Liver (tissue), 9 donors: ENCODE data around the gene WDR41. TPM values are rescaled to one million over a fixed set of nuclear protein-coding genes. Genes with fewer than 3 reads are reported as not detected.

Experiments used
- DNase-seq: peaks from one replicate; pipeline ENCODE4 v3.0.0-alpha.2; 2017; ENCODE audit warnings: low spot score
- H3K27ac ChIP-seq, 2 donors: one replicate each; pipeline ENCODE4 v1.7.0; 2013; ENCODE audit warnings: inconsistent platforms in 2 of 2, low read length in 2 of 2, control low read depth in 1 of 2, low read depth in 1 of 2, mild to moderate bottlenecking in 1 of 2
- H3K27me3 ChIP-seq, 4 donors: one replicate each; pipeline versions ENCODE4 v1.6.1 to v1.7.0; 2013; ENCODE audit warnings: low read length in 3 of 4, inconsistent platforms in 1 of 4, mild to moderate bottlenecking in 1 of 4, moderate library complexity in 1 of 4; ENCODE audit not compliant: control insufficient read depth in 4 of 4, insufficient read depth in 4 of 4
- H3K36me3 ChIP-seq, 4 donors: one replicate each; pipeline versions ENCODE4 v1.6.1 to v1.7.0; 2013; ENCODE audit warnings: low read length in 3 of 4, mild to moderate bottlenecking in 3 of 4, low read depth in 1 of 4, moderate library complexity in 1 of 4; ENCODE audit not compliant: control insufficient read depth in 4 of 4, insufficient read depth in 3 of 4
- H3K4me1 ChIP-seq, 4 donors: one replicate each; pipeline versions ENCODE4 v1.6.1 to v1.7.0; 2013; ENCODE audit warnings: low read length in 3 of 4, mild to moderate bottlenecking in 3 of 4, moderate library complexity in 1 of 4; ENCODE audit not compliant: control insufficient read depth in 4 of 4, insufficient read depth in 4 of 4
- H3K4me3 ChIP-seq, 3 donors: one replicate each; pipeline versions ENCODE4 v1.6.1 to v1.7.0; 2013; ENCODE audit warnings: low read length in 3 of 3, control low read depth in 1 of 3, low read depth in 1 of 3, mild to moderate bottlenecking in 1 of 3
- H3K9ac ChIP-seq, 2 donors: one replicate each; pipeline ENCODE4 v1.7.0; 2013; ENCODE audit warnings: low read length in 2 of 2, mild to moderate bottlenecking in 2 of 2, moderate library complexity in 2 of 2, control low read depth in 1 of 2, low read depth in 1 of 2
- H3K9me3 ChIP-seq, 4 donors: one replicate each; pipeline versions ENCODE4 v1.6.1 to v1.7.0; 2013; ENCODE audit warnings: low read length in 3 of 4; ENCODE audit not compliant: control insufficient read depth in 4 of 4
- CTCF ChIP-seq: fragments of 150-350 bp; IDR thresholded peaks from 2 replicates; pipeline ENCODE4 v1.5.1; 2017; ENCODE audit warnings: improper control_type of control experiment, low read depth, low read length; ENCODE audit not compliant: missing input control
- EGR1 ChIP-seq, 2 donors: IDR thresholded peaks; 2 replicates each; pipeline ENCODE4 v1.6.1; 2016 to 2018; ENCODE audit warnings: antibody characterized with exemption in 2 of 2, low read depth in 2 of 2
- FOXA1 ChIP-seq: IDR thresholded peaks from 2 replicates; pipeline ENCODE4 v1.6.1; 2016; ENCODE audit warnings: antibody characterized with exemption
- FOXA2 ChIP-seq: IDR thresholded peaks from 2 replicates; pipeline ENCODE4 v1.6.1; 2016; ENCODE audit warnings: antibody characterized with exemption
- GABPA ChIP-seq, 2 donors: IDR thresholded peaks in 1 of 2; conservative IDR thresholded peaks in 1 of 2; 2 replicates each; pipeline ENCODE4 v1.6.1; 2016; ENCODE audit warnings: antibody characterized with exemption in 2 of 2, mild to moderate bottlenecking in 1 of 2, moderate library complexity in 1 of 2
- HNF4A ChIP-seq, 2 donors: conservative IDR thresholded peaks; 2 replicates each; pipeline ENCODE4 v1.6.1; 2016; ENCODE audit warnings: antibody characterized with exemption in 2 of 2, mild to moderate bottlenecking in 2 of 2
- HNF4G ChIP-seq: IDR thresholded peaks from 2 replicates; pipeline ENCODE4 v1.6.1; 2016; ENCODE audit warnings: antibody characterized with exemption
- JUND ChIP-seq, 2 donors: IDR thresholded peaks; 2 replicates each; pipeline ENCODE4 v1.6.1; 2016; ENCODE audit warnings: antibody characterized with exemption in 2 of 2
- MAX ChIP-seq: IDR thresholded peaks from 2 replicates; pipeline ENCODE4 v1.6.1; 2016; ENCODE audit warnings: antibody characterized with exemption
- NR2F2 ChIP-seq: IDR thresholded peaks from 2 replicates; pipeline ENCODE4 v1.6.1; 2016; ENCODE audit warnings: antibody characterized with exemption
- RAD21 ChIP-seq, 2 donors: IDR thresholded peaks; 2 replicates each; pipeline ENCODE4 v1.6.1; 2016; ENCODE audit warnings: antibody characterized with exemption in 2 of 2, mild to moderate bottlenecking in 2 of 2
- REST ChIP-seq: IDR thresholded peaks from 2 replicates; pipeline ENCODE4 v1.6.1; 2016; ENCODE audit warnings: antibody characterized with exemption, mild to moderate bottlenecking
- RXRA ChIP-seq, 2 donors: IDR thresholded peaks; 2 replicates each; pipeline ENCODE4 v1.6.1; 2017 to 2018; ENCODE audit warnings: antibody characterized with exemption in 2 of 2, mild to moderate bottlenecking in 1 of 2
- SP1 ChIP-seq: IDR thresholded peaks from 2 replicates; pipeline ENCODE4 v1.6.1; 2018; ENCODE audit warnings: antibody characterized with exemption, mild to moderate bottlenecking
- TAF1 ChIP-seq: conservative IDR thresholded peaks from 2 replicates; pipeline ENCODE4 v1.6.1; 2016; ENCODE audit warnings: antibody characterized with exemption, mild to moderate bottlenecking
- YY1 ChIP-seq: IDR thresholded peaks from 2 replicates; pipeline ENCODE4 v1.6.1; 2016; ENCODE audit warnings: antibody characterized with exemption, mild to moderate bottlenecking
- ZBTB33 ChIP-seq: IDR thresholded peaks from 2 replicates; pipeline ENCODE4 v1.6.1; 2016; ENCODE audit warnings: antibody characterized with exemption
- WGBS: extraction: QIAGEN DNeasy Blood & Tissue Kit; methylation state at CpG from one replicate; pipeline ENCODE4 v1.1.7; 2013; 5-methylcytosine and 5-hydroxymethylcytosine counted together
- polyA plus RNA-seq, 2 donors: library from polyadenylated mRNA; stranded (reverse) in 1 of 2; unstranded in 1 of 2; fragments of 200-250 nt in 1 of 2; fragments of >200 nt in 1 of 2; fragmentation: Nextera tagmentation in 1 of 2; extraction: Ambion mirVana in 1 of 2; gene quantifications; one replicate each; pipeline versions ENCODE4 v1.2.1 to v1.2.3, GENCODE V29; 2013 to 2015
- total RNA-seq, 2 donors: library from RNA; depleted of rRNA; stranded (reverse); fragments of >200 nt; gene quantifications; one replicate each; pipeline ENCODE4 v1.2.3, GENCODE V29; 2014
- TF ChIP-seq, protein P1 (sequence below): IDR thresholded peaks from 2 replicates; pipeline ENCODE4 v1.6.1; 2016; ENCODE audit warnings: antibody characterized with exemption
- donor health status: healthy.
- donor health status: healthy.
- donor health status: healthy.
- donor health status: healthy.
- donor health status: healthy.

WDR41 gene
- total and polyA plus RNA-seq, 4 donors, result 8.1 to 21.2 (median 14.5) TPM

GRCh38 chr5:77461287-77461686 lies 30.8 kb downstream of the WDR41 start (continued):
- TF ChIP-seq REST (no peak), HNF4A (conservative IDR thresholded peaks at IDR 0.05) (no peak), RXRA (IDR thresholded peaks at IDR 0.05) (no peak), SP1 (no peak)

DNA sequence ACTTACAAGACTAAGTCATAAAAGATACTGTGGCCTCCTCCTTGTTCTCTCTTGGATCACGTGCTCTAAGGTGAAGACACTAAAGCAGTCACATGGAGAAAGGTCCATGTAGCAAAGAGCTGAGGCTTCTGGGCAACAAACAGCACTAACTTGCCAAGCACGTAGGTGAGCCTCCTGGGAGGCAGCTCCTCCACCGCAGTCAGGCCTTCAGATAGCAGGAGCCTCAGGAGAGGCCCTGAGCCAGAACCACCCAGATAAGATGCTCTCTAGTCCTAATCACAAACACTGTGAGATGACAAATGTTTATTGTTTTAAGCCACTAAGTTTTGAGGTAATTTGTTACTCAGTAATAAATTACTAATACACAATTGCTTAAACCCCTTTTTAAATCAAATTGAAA lies 38.0 kb downstream of the WDR41 start:
- H3K9me3 ChIP-seq, result no peaks in the 10 kb centered on the region
- peaks cover 0 to 8% (median 2%) of the 10 kb centered on the region in 4 donors for H3K36me3 ChIP-seq
- 99% methylated on average over 3 of the region's 3 CpGs for WGBS
- no peaks in the 10 kb centered on the region for H3K27me3 ChIP-seq
- H3K9ac ChIP-seq, result no peak overlapping the region
- no peak for DNase-seq
- no peak for TF ChIP-seq NR2F2
- TF ChIP-seq EGR1 (IDR thresholded peaks at IDR 0.05; ENCODE audit: low read depth in 2 of 2), result no peak
- TF ChIP-seq HNF4G, result no peak
- TF ChIP-seq GABPA (IDR thresholded peaks at IDR 0.05 in 1 of 2, conservative IDR thresholded peaks at IDR 0.05 in 1 of 2), result no peak
- TF ChIP-seq, protein P1, sequence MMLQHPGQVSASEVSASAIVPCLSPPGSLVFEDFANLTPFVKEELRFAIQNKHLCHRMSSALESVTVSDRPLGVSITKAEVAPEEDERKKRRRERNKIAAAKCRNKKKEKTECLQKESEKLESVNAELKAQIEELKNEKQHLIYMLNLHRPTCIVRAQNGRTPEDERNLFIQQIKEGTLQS, result no peak
- TF ChIP-seq TAF1, result no peak
- no peak for TF ChIP-seq MAX
- TF ChIP-seq RXRA (IDR thresholded peaks at IDR 0.05), result no peak
- TF ChIP-seq JUND (IDR thresholded peaks at IDR 0.05), result no peak
- no peak for TF ChIP-seq FOXA2
- TF ChIP-seq FOXA1, result no peak
- TF ChIP-seq REST, result no peak
- no peak for TF ChIP-seq CTCF
- TF ChIP-seq YY1, result no peak
- TF ChIP-seq SP1, result no peak
- no peak for TF ChIP-seq ZBTB33
- TF ChIP-seq HNF4A (conservative IDR thresholded peaks at IDR 0.05), result no peak
- no peak for TF ChIP-seq RAD21 (IDR thresholded peaks at IDR 0.05)
- no peak overlapping the region for H3K4me3 ChIP-seq
- H3K27ac ChIP-seq, result no peak overlapping the region
- H3K4me1 ChIP-seq, result no peaks in the 10 kb centered on the region
